GM12878 (cell line): ENCODE measurements around the gene PCNX1.

Source experiments
- EZH2 ChIP-seq: IDR thresholded peaks from 2 replicates; pipeline ENCODE4 v1.6.1; 2012; ENCODE audit warnings: low read depth, mild to moderate bottlenecking, control low read depth, inconsistent platforms, low read length, borderline replicate concordance; ENCODE audit not compliant: control insufficient read depth
- KDM1A ChIP-seq: fragments of 200-600 bp; sonication (generic); IDR thresholded peaks from 2 replicates; pipeline ENCODE4 v1.6.1; 2016; ENCODE audit warnings: borderline replicate concordance
- MTA3 ChIP-seq: IDR thresholded peaks from 2 replicates; pipeline ENCODE4 v1.6.1; 2012; ENCODE audit warnings: low read length, inconsistent platforms, borderline replicate concordance
- POLR2A ChIP-seq: IDR thresholded peaks from 2 replicates; pipeline ENCODE4 v1.6.1; 2011; ENCODE audit warnings: low read depth, mild to moderate bottlenecking, low read length
- RFX5 ChIP-seq: IDR thresholded peaks from 2 replicates; pipeline ENCODE4 v1.6.1; 2011; ENCODE audit warnings: low read depth, low read length, improper control_type of control experiment
- SMC3 ChIP-seq: IDR thresholded peaks from 2 replicates; pipeline ENCODE4 v1.6.1; 2011; ENCODE audit warnings: low read length, improper control_type of control experiment, borderline replicate concordance
- SUZ12 ChIP-seq: fragments of 200-600 bp; sonication (generic); IDR thresholded peaks from one replicate; pipeline ENCODE4 v1.6.1; 2018; ENCODE audit warnings: antibody characterized with exemption, mild to moderate bottlenecking; ENCODE audit not compliant: unreplicated experiment
- ZNF207 ChIP-seq: fragments of 450-650 bp; IDR thresholded peaks from 2 replicates; pipeline ENCODE4 v1.6.1; 2014; ENCODE audit warnings: antibody characterized with exemption, mild to moderate bottlenecking, borderline replicate concordance
- TF ChIP-seq, protein P1 (sequence below), 3 experiments: IDR thresholded peaks in 2 of 3; conservative IDR thresholded peaks in 1 of 3; 2 replicates each; pipeline ENCODE4 v1.5.1; 2011; ENCODE audit warnings: low read depth in 3 of 3, low read length in 3 of 3, mild to moderate bottlenecking in 3 of 3, control low read depth in 2 of 3, moderate library complexity in 2 of 3, inconsistent platforms in 1 of 3, mixed read lengths in 1 of 3; ENCODE audit not compliant: control insufficient read depth in 2 of 3, insufficient read depth in 1 of 3; ENCODE audit errors: extremely low read depth in 1 of 3
- TF ChIP-seq, protein P2 (sequence below): fragments of 450-650 bp; formaldehyde crosslinking; IDR thresholded peaks from 2 replicates; pipeline ENCODE4 v1.4.0; 2022; ENCODE audit warnings: mild to moderate bottlenecking, moderate library complexity

DNA sequence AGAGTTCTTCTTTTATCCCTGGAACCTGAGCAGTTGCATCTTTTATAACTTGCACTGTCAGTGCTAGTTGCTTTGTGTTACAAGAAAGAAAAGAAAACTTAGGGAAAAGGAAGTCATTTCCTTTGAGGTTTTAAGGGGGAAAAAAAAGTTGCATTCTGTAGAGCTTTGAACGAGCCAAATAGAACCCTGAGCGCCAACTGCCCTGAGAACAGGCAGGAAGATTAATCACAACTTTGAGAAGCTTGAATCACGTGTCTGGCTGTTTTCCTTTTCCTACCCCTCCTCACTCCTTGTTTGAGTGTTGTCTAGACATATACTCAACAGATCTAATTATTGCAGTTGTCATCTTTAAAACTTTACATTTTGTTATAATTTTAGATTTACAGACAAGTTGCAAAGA, 12.5 kb downstream of the PCNX1 start:
- TF ChIP-seq, protein P1, sequence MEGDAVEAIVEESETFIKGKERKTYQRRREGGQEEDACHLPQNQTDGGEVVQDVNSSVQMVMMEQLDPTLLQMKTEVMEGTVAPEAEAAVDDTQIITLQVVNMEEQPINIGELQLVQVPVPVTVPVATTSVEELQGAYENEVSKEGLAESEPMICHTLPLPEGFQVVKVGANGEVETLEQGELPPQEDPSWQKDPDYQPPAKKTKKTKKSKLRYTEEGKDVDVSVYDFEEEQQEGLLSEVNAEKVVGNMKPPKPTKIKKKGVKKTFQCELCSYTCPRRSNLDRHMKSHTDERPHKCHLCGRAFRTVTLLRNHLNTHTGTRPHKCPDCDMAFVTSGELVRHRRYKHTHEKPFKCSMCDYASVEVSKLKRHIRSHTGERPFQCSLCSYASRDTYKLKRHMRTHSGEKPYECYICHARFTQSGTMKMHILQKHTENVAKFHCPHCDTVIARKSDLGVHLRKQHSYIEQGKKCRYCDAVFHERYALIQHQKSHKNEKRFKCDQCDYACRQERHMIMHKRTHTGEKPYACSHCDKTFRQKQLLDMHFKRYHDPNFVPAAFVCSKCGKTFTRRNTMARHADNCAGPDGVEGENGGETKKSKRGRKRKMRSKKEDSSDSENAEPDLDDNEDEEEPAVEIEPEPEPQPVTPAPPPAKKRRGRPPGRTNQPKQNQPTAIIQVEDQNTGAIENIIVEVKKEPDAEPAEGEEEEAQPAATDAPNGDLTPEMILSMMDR (IDR thresholded peaks at IDR 0.05 in 2 of 3, conservative IDR thresholded peaks at IDR 0.05 in 1 of 3; ENCODE audit: control insufficient read depth in 2 of 3, extremely low read depth in 1 of 3, insufficient read depth in 1 of 3, low read depth in 3 of 3, low read length in 3 of 3): no peak
- no peak for TF ChIP-seq RFX5
- TF ChIP-seq POLR2A: no peak
- TF ChIP-seq KDM1A: no peak
- no peak for TF ChIP-seq ZNF207
- TF ChIP-seq EZH2: no peak
- no peak for TF ChIP-seq SMC3
- TF ChIP-seq, protein P2, sequence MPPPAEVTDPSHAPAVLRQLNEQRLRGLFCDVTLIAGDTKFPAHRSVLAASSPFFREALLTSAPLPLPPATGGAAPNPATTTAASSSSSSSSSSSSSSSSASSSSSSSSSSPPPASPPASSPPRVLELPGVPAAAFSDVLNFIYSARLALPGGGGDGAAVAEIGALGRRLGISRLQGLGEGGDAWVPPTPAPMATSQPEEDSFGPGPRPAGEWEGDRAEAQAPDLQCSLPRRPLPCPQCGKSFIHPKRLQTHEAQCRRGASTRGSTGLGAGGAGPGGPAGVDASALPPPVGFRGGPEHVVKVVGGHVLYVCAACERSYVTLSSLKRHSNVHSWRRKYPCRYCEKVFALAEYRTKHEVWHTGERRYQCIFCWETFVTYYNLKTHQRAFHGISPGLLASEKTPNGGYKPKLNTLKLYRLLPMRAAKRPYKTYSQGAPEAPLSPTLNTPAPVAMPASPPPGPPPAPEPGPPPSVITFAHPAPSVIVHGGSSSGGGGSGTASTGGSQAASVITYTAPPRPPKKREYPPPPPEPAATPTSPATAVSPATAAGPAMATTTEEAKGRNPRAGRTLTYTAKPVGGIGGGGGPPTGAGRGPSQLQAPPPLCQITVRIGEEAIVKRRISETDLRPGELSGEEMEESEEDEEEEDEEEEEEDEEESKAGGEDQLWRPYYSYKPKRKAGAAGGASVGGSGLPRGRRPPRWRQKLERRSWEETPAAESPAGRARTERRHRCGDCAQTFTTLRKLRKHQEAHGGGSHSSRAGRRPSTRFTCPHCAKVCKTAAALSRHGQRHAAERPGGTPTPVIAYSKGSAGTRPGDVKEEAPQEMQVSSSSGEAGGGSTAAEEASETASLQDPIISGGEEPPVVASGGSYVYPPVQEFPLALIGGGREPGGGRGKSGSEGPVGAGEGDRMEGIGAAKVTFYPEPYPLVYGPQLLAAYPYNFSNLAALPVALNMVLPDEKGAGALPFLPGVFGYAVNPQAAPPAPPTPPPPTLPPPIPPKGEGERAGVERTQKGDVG (CRISPR knock-in tag): no peak
- TF ChIP-seq SUZ12: no peak
- TF ChIP-seq MTA3: no peak
